Activated CD4-positive, alpha-beta T cell treated with anti-CD3 and anti-CD28 coated beads, Interleukin-2, amount 10 ng/mL, durations not matched to agents 7 days and 5 days (primary cell): ENCODE data around the gene SARDH. TPM values are rescaled to one million over a fixed set of nuclear protein-coding genes. Genes with fewer than 3 reads are reported as not detected.
"Not testable (repeated sequence)": the region's sequence is repeated elsewhere in the genome, so short reads cannot be mapped to it uniquely, and the experiment has no call there.

Source experiments
- CTCF ChIA-PET: fragments of 350-600 bp; sonication (Branson Sonifier 250); formaldehyde crosslinking; loops from one replicate; lab custom pipeline; 2021; ENCODE audit warnings: antibody characterized with exemption; lab: Charles Lee
- POLR2A ChIA-PET: fragments of 350-600 bp; sonication (Branson Sonifier 250); formaldehyde crosslinking; loops from one replicate; lab custom pipeline; 2021; ENCODE audit warnings: antibody characterized with exemption; lab: Charles Lee
- DNase-seq: peaks from one replicate; pipeline ENCODE4 v3.0.0-alpha.2; 2020
- H3K27ac Mint-ChIP-seq: one replicate; pipeline ENCODE4 v1.8.0; 2021; ENCODE audit warnings: mild to moderate bottlenecking, moderate library complexity, mixed read lengths
- H3K27me3 Mint-ChIP-seq: one replicate; pipeline ENCODE4 v1.8.0; 2021; ENCODE audit warnings: mixed read lengths
- H3K36me3 Mint-ChIP-seq: one replicate; pipeline ENCODE4 v1.8.0; 2021; ENCODE audit warnings: low read depth, mixed read lengths
- H3K4me1 Mint-ChIP-seq: one replicate; pipeline ENCODE4 v1.8.0; 2021; ENCODE audit warnings: mixed read lengths
- H3K4me3 Mint-ChIP-seq: one replicate; pipeline ENCODE4 v1.8.0; 2021; ENCODE audit warnings: mild to moderate bottlenecking, moderate library complexity, mixed read lengths
- H3K9me3 Mint-ChIP-seq: one replicate; pipeline ENCODE4 v1.8.0; 2021; ENCODE audit warnings: mixed read lengths
- total RNA-seq, 2 experiments: library from RNA; stranded (reverse); gene quantifications; one replicate each; pipeline ENCODE4 v1.2.3, GENCODE V29; 2021

The SARDH gene
- total RNA-seq, 2 experiments from 2014 or later, result 1.9 TPM

DNA sequence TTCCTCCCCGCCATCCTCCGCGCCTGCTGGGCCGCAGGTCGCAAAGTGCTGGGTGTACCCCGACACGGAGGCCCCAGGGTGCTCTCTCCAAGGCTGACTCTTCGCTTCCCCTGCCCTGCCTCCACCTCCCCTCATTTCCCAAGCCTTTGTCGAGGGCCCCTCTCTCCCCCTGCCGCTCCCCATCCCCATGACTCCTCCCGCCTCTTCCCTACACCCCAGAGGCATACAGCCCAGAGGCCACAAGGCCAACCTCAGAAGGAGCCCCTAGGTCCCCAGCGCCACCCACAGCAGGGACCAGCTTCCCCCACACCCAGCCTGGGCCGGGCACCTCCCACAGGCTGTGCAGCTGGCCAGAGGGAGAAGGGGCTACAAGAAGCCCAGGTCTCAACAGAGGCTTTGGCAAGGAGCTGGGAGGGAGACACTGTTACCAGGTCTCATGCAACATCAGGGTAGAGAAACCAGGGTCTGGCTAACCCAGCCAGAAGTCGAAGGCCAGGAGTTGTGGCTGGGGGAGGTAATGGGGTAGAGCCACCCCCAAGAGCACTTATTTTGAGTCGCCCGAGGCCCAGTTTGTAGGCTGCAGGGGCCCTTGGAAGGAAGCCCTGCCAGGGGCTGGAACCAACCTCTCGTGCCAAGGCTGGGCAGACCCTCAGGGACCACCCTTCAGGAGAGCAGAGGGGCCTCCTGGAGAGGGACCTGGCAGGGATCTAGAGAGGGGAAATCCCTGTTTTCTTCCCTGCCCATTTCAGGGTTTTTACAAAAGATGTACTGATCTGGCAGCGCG lies 24.5 kb upstream of the SARDH start:
- H3K27me3 Mint-ChIP-seq, result no peaks in the 10 kb centered on the region
- H3K4me1 Mint-ChIP-seq, result no peaks in the 10 kb centered on the region
- no peak for DNase-seq
- ChIA-PET POLR2A (no interaction called here), CTCF (no interaction called here)
- no peak overlapping the region for H3K4me3 Mint-ChIP-seq
- peaks cover 4% of the 10 kb centered on the region for H3K9me3 Mint-ChIP-seq
- H3K27ac Mint-ChIP-seq, result no peak overlapping the region
- H3K36me3 Mint-ChIP-seq, result no peaks in the 10 kb centered on the region

DNA sequence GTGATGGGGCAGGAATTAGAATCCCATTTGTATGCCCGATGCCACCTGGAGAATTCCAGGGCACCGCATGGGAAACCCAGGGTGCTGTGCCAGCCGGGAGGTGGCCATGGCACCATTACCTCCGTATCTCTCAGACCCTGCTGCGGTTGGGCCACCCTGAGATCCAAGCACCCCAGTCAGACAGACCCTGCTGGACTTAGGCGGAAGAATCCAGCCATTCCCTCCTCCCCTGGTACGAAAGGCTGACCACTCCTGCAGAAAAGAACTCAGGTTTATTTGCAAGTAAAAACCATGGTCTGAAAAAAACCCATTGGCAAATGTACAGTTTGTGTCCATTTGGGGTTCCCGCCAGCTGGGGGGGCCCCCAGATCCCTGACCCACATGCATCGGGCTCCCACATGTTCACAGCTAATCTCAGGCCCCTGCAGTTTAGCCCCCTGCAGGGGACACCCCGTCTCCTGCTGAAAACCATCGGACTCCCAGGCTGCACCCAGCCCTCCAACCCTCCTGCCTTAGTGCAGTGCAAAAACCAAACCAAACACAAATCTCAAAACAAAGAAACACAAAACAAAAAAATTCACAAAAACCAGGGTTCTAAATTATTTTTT lies 23.6 kb upstream of the SARDH start:
- CTCF ChIA-PET, result no interaction called here
- no peak overlapping the region for H3K4me3 Mint-ChIP-seq
- H3K27ac Mint-ChIP-seq, result no peak overlapping the region
- H3K27me3 Mint-ChIP-seq, result no peaks in the 10 kb centered on the region
- H3K9me3 Mint-ChIP-seq, result peaks cover 4% of the 10 kb centered on the region
- DNase-seq, result no peak
- POLR2A ChIA-PET, result no interaction called here
- H3K4me1 Mint-ChIP-seq, result no peaks in the 10 kb centered on the region
- no peaks in the 10 kb centered on the region for H3K36me3 Mint-ChIP-seq

DNA sequence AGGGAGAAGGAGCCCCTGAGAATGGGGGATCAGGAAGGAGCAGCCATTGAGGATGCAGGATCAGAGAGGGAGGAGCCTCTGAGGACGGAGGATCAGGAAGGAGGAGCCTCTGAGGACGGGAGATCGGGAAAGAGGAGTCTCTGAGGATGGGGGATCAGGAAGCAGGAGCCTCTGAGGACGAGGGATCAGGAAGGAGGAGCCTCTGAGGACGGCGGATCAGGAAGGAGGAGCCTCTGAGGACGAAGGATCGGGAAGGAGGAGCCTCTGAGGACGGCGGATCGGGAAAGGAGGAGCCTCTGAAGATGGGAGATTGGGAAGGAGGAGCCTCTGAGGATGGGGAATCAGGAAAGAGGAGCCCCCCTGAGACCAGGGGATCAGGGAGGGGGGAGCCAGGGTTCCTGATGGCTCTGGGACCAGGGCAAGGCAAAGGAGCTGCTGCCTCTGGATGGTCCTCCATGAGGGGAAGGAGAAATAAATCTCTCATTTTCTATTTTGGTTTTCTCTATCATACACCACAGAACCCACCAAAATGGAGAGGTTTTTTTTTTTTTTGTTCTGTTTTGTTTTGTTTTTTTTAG lies 22.6 kb upstream of the SARDH start:
- no peaks in the 10 kb centered on the region for H3K36me3 Mint-ChIP-seq
- no peaks in the 10 kb centered on the region for H3K27me3 Mint-ChIP-seq
- no peaks in the 10 kb centered on the region for H3K4me1 Mint-ChIP-seq
- ChIA-PET POLR2A (no interaction called here), CTCF (no interaction called here)
- H3K9me3 Mint-ChIP-seq, result peaks cover 3% of the 10 kb centered on the region
- no peak overlapping the region for H3K4me3 Mint-ChIP-seq
- no peak for DNase-seq
- no peak overlapping the region for H3K27ac Mint-ChIP-seq

DNA sequence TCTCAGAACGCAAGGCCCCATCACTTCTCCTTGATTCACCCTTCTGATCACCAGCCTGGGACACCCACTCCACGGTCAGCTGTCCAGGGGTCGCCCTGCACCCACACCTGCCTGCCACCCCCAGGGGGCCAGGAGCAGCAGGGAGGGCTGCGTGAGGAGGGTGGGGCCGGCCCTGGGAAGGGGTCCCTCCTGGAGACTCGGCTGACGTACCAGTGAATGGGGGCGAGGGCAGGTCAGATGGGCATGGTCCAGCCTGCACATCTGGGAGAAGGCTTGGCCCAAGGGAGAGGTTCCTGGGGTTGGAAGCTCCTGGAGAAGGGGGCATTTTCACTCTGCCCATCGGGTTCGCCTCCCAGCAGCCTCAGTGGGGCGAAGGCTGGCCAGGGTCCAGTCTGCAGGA lies 21.8 kb upstream of the SARDH start:
- H3K4me1 Mint-ChIP-seq, result no peaks in the 10 kb centered on the region
- CTCF ChIA-PET, result no interaction called here
- DNase-seq, result no peak
- POLR2A ChIA-PET, result no interaction called here
- no peaks in the 10 kb centered on the region for H3K27me3 Mint-ChIP-seq
- no peaks in the 10 kb centered on the region for H3K36me3 Mint-ChIP-seq
- no peaks in the 10 kb centered on the region for H3K9me3 Mint-ChIP-seq
- H3K4me3 Mint-ChIP-seq, result no peak overlapping the region
- no peak overlapping the region for H3K27ac Mint-ChIP-seq

DNA sequence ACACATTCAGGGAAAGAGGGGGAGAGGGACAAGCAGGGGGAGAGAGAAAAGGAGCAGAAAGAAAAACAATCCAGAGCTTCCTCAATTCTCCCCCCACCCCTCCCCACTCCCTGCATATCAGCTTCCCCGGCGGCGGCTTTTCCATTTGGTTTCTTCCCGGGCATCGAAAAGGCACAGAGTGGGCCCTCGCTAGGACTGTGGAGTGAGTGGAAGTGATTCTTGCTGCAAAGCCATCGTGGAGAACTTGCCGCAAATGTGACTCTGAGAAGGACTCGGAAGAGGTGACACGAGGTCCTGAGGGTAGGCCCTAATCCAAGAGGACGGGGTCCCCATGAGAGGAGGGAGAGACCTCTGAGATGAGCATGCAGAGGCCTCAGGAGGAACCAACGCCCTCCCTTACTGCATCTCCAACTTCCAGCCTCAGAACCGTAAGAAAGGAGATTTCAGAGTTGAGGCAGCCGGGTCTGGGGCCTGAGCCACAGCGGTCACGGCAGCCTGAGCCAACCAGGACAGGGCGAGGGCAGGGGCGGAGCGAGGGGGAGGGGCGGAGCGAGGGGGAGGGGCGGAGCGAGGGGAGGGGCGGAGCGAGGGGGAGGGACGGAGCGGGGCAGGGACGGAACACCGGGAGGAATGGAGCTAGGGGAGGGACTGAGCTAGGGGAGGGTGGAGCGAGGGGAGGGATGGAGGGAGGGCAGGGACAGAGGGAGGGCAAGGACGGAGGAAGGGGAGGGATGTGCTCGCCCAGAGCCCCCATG lies 21.2 kb upstream of the SARDH start:
- H3K4me3 Mint-ChIP-seq, result no peak overlapping the region
- DNase-seq, result no peak
- H3K9me3 Mint-ChIP-seq, result no peaks in the 10 kb centered on the region
- no peaks in the 10 kb centered on the region for H3K27me3 Mint-ChIP-seq
- no peaks in the 10 kb centered on the region for H3K4me1 Mint-ChIP-seq
- POLR2A ChIA-PET, result no interaction called here
- H3K27ac Mint-ChIP-seq, result no peak overlapping the region
- CTCF ChIA-PET, result no interaction called here
- no peaks in the 10 kb centered on the region for H3K36me3 Mint-ChIP-seq

DNA sequence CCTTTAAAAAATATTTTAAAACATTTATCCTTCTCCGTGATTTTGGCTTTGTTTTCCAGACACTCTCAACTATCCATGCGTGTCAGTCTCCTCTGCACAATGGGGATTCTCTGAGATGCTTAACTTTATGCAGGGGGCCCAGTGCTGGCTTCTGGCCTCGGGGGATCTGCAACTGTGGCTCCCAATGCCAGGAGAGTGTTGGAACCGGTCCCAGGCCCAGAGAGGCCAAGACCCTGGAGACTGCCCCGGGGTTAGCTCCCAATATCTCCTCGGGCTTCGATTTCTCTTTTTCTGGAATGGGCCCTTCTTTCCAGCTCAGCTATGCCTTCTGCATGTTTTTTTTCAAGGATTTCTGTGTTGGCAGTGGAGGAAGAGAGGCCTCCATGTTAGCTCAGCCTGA lies 20.1 kb upstream of the SARDH start:
- no peak for DNase-seq
- Mint-ChIP-seq H3K4me3 (no peak overlapping the region), H3K27me3 (peaks cover 3% of the 10 kb centered on the region), H3K4me1 (no peaks in the 10 kb centered on the region), H3K27ac (no peak overlapping the region), H3K9me3 (no peaks in the 10 kb centered on the region), H3K36me3 (no peaks in the 10 kb centered on the region)
- POLR2A ChIA-PET, result no interaction called here
- CTCF ChIA-PET, result interaction anchor here (0.7 to 1.4 kb wide), 2 partner anchors 8 to 24 kb away, joined by 4 to 8 read pairs; no protein-coding TSS in a partner anchor

DNA sequence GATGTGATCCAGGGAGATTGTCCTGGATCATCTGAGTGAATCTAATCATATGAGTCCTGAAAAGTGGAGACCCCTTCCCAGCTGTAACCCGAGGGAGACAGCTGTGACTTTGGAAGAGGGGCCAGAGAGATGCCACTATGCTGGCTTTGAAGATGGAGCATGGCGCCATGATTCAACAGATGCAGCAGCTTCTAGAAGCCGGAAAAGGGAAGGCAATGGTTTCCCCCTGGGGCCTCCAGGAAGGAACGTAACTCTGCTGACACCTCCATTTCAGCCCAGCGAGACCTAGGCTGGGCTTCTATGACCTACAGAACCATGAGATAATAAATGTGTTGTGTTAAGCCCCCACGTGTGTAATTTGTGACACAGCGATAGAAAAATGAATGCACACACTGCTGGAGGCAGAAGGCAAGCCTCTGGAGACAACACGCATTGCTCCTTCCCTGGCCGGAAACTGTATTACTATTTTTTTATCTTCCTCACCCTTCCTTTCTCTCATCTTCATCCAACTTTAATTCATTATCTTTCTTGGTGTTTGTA lies 16.6 kb upstream of the SARDH start:
- no peaks in the 10 kb centered on the region for H3K36me3 Mint-ChIP-seq
- H3K9me3 Mint-ChIP-seq, result no peaks in the 10 kb centered on the region
- DNase-seq, result no peak
- ChIA-PET CTCF (interaction anchor here (1.4 kb wide), 1 partner anchor 13 kb away, joined by 3 read pairs; no protein-coding TSS in a partner anchor), POLR2A (no interaction called here)
- no peak overlapping the region for H3K4me3 Mint-ChIP-seq
- peaks cover 5% of the 10 kb centered on the region for H3K4me1 Mint-ChIP-seq
- no peak overlapping the region for H3K27ac Mint-ChIP-seq
- peaks cover 7% of the 10 kb centered on the region for H3K27me3 Mint-ChIP-seq

DNA sequence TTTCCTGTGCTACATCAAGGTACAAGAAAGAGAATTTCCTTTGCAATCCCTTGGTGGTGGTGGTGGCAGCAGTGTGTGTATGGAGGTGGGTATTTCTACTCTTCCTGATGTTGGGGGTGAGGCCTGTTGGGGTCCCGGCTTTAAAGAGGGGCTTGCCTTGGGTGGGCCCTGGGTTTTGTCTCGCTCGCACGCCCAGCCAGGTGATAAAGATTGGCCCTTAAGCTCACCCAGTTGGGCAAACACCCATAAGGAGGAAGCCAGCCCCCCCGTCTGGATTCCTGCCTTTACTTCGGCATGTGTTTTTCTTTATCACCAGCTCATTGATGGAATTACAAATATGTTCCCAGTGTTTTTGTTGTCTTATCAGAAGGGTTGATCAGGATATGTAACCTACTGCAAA lies 16.0 kb upstream of the SARDH start:
- Mint-ChIP-seq H3K27me3 (peaks cover 10% of the 10 kb centered on the region), H3K27ac (no peak overlapping the region), H3K4me3 (no peak overlapping the region), H3K36me3 (no peaks in the 10 kb centered on the region), H3K9me3 (no peaks in the 10 kb centered on the region), H3K4me1 (peaks cover 5% of the 10 kb centered on the region)
- no peak for DNase-seq
- CTCF ChIA-PET, result interaction anchor here (1.4 kb wide), 1 partner anchor 14 kb away, joined by 3 read pairs; no protein-coding TSS in a partner anchor
- POLR2A ChIA-PET, result no interaction called here

DNA sequence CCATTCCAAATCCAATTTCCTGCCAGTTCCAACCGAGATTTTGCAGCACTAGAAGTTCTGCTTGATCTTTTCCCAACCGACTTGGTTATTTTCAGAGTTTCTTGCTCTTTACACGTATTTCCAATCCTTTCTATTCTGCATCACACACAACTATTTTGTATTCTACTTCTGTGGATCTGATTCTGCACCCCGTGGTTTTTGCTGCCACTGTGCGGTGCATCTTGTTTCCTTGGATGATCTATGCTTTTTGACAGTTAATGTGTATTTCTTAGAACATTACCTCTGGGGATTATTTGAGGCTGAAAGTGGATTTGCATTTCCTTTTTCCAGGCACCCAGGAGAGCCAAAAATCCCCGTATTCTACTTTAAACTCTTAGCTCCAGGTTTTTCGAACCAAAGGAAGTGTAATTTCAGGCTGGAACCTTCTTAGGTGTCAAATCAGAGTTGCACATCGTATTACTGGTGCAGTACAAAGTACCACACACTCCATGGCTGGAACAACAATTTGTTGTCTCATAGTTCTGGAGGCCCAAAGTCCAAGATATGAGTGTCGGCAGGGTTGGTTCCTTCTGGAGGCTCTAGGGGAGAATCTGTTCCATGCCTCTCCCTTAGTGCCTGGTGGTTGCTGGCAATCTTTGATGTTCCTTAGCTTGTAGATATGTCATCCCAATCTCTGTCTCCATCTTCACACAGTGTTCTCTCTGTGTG lies 14.7 kb upstream of the SARDH start:
- ChIA-PET CTCF (no interaction called here), POLR2A (no interaction called here)
- Mint-ChIP-seq H3K27ac (no peak overlapping the region), H3K27me3 (peaks cover 18% of the 10 kb centered on the region), H3K36me3 (no peaks in the 10 kb centered on the region), H3K4me3 (no peak overlapping the region), H3K4me1 (peaks cover 5% of the 10 kb centered on the region), H3K9me3 (no peaks in the 10 kb centered on the region)
- DNase-seq, result no peak

DNA sequence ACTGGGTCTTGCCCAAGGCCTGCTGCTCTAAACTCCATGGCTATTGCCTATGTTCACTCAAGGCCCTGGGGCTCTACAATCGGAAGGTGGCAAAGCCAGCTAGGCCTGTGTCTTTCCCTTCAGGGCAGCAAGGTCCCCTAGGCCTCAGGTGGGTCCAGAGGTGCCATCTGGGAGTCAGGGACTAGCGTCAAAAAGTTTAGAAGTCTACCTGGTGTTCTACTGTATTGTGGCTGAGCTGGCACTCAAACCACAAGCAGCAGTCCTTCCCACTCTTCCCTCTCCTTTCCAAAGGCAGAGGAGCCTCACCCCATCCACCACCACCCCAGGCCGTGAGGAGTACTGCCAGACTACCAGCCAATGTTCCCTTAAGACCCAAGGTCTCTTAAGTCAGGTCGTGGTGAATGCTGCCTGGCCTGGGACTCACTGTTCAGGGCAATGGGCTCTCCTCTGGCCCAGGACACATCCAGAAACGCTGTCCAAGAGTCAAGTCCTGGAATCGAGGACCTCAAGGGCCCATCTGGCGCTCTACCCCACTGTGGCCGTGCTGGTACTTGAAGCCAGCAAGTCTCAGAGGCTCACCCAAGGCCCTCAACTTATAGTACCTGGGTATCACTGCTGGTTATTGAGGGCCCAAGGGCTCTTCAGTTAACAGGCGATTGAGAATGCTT lies 13.0 kb upstream of the SARDH start:
- CTCF ChIA-PET, result no interaction called here

DNA sequence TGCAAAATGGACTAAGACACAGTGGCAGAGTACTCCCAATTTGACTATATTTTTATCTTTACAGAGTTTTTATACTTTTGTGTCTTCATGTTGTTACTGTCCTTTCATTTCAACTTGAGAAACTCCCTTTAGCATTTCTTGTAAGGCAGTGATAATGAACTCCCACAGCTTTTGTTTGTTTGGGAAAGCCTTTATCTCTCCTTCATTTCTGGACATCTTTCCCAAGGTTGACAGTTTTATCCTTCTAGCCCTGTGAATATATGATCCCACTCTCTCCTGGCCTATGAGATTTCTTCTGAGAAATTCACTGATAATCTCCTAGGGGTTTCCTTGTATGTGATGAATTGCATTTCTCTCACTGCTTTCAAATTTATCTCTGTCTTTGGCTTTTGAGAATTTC lies 9.2 kb upstream of the SARDH start:
- Mint-ChIP-seq H3K4me3 (no peak overlapping the region), H3K9me3 (no peaks in the 10 kb centered on the region), H3K27me3 (peaks cover 33% of the 10 kb centered on the region), H3K4me1 (no peaks in the 10 kb centered on the region), H3K36me3 (no peaks in the 10 kb centered on the region), H3K27ac (no peak overlapping the region)
- ChIA-PET CTCF (no interaction called here), POLR2A (no interaction called here)
- no peak for DNase-seq

More for the DNA sequence above, 13.0 kb upstream of the SARDH start:
- POLR2A ChIA-PET, result no interaction called here
- DNase-seq, result no peak
- Mint-ChIP-seq H3K9me3 (no peaks in the 10 kb centered on the region), H3K4me1 (peaks cover 5% of the 10 kb centered on the region), H3K36me3 (no peaks in the 10 kb centered on the region), H3K27ac (no peak overlapping the region), H3K4me3 (no peak overlapping the region), H3K27me3 (peaks cover 31% of the 10 kb centered on the region)

DNA sequence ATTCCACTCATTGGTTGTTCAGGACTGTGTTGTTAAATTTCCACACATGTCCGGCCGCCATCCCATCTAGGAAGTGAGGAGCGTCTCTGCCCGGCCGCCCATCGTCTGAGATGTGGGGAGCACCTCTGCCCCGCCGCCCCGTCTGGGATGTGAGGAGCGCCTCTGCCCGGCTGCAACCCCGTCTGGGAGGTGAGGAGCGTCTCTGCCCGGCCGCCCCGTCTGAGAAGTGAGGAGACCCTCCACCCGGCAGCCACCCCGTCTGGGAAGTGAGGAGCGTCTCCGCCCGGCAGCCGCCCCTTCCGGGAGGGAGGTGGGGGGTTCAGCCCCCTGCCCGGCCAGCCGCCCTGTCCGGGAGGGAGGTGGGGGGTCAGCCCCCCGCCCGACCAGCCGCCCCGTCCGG lies 6.4 kb upstream of the SARDH start:
- H3K4me3 Mint-ChIP-seq, H3K4me1 Mint-ChIP-seq, DNase-seq, H3K27ac Mint-ChIP-seq, H3K36me3 Mint-ChIP-seq, CTCF ChIA-PET, POLR2A ChIA-PET, H3K9me3 Mint-ChIP-seq: not testable (repeated sequence)
- peaks cover 29% of the 10 kb centered on the region for H3K27me3 Mint-ChIP-seq
